WTC11 (cell line): ENCODE data around the gene TIMP2.

ENCODE experiments used
- ATF6 ChIP-seq: sonication (generic); formaldehyde crosslinking; IDR thresholded peaks from 2 replicates; pipeline ENCODE4 v1.8.1; 2023; ENCODE audit warnings: mild to moderate bottlenecking, missing genetic modification reagents
- CREB1 ChIP-seq: sonication (generic); formaldehyde crosslinking; IDR thresholded peaks from 2 replicates; pipeline ENCODE4 v1.8.0; 2023; ENCODE audit warnings: mild to moderate bottlenecking, missing genetic modification reagents
- CTCF ChIP-seq: fragments of 200-600 bp; IDR thresholded peaks from 2 replicates; pipeline ENCODE4 v1.8.0; 2022; ENCODE audit warnings: antibody characterized with exemption
- NFYB ChIP-seq: sonication (generic); formaldehyde crosslinking; conservative IDR thresholded peaks from 2 replicates; pipeline ENCODE4 v1.8.0; 2022; ENCODE audit warnings: low read depth, missing genetic modification reagents
- SP1 ChIP-seq: sonication (generic); formaldehyde crosslinking; conservative IDR thresholded peaks from 2 replicates; pipeline ENCODE4 v1.8.1; 2022; ENCODE audit warnings: missing genetic modification reagents
- USF2 ChIP-seq: sonication (generic); formaldehyde crosslinking; IDR thresholded peaks from 2 replicates; pipeline ENCODE4 v1.8.1; 2023; ENCODE audit warnings: mild to moderate bottlenecking, missing genetic modification reagents, moderate library complexity
- ZBTB43 ChIP-seq: sonication (generic); formaldehyde crosslinking; IDR thresholded peaks from 2 replicates; pipeline ENCODE4 v1.8.1; 2023; ENCODE audit warnings: mild to moderate bottlenecking, missing genetic modification reagents
- ZNF121 ChIP-seq: sonication (generic); formaldehyde crosslinking; IDR thresholded peaks from 2 replicates; pipeline ENCODE4 v1.8.0; 2023; ENCODE audit warnings: missing genetic modification reagents
- ZNF281 ChIP-seq: sonication (generic); formaldehyde crosslinking; IDR thresholded peaks from 2 replicates; pipeline ENCODE4 v1.8.0; 2023; ENCODE audit warnings: mild to moderate bottlenecking, missing genetic modification reagents

GRCh38 chr17:78857266-78857665 lies 67.9 kb downstream of the TIMP2 start:
- TF ChIP-seq ZNF281 (CRISPR knock-in tag), result no peak
- TF ChIP-seq CTCF, result no peak
- TF ChIP-seq USF2 (CRISPR knock-in tag), result no peak
- TF ChIP-seq CREB1 (CRISPR knock-in tag), result no peak
- TF ChIP-seq SP1 (CRISPR knock-in tag), result no peak
- no peak for TF ChIP-seq NFYB
- TF ChIP-seq ZNF121 (CRISPR knock-in tag), result no peak
- no peak for TF ChIP-seq ZBTB43 (CRISPR knock-in tag)
- no peak for TF ChIP-seq ATF6 (CRISPR knock-in tag)
